T47D (cell line): ENCODE results near the gene ATG16L1.

Source experiments
- DNase-seq, 2 experiments: peaks; one replicate each; pipeline versions ENCODE4 v3.0.0 to v3.0.0-alpha.2; 2011 to 2012; ENCODE audit warnings: low read depth in 1 of 2, low spot score in 1 of 2
- JUND ChIP-seq: IDR thresholded peaks from 2 replicates; pipeline ENCODE4 v1.6.1; 2012; ENCODE audit warnings: low read depth
- in situ Hi-C: cut with HindIII; loops from 2 replicates; pipeline ENCODE4 v1.10.0; 2016; ENCODE audit warnings: low sequenced_read_pairs, low pct_unique_long_range_greater_than_20kb

ATG16L1 gene

GRCh38 chr2:233217892-233218377 is 33.5 kb upstream of the ATG16L1 start:
- in situ Hi-C loops, result no loop called here
- DNase-seq, result no peak
- no peak for TF ChIP-seq JUND

- no peak for DNase-seq
- in situ Hi-C loops, result no loop called here
- TF ChIP-seq JUND, result no peak
Measured at GRCh38 chr2:233218836-233219235, 32.6 kb upstream of the ATG16L1 start.

GRCh38 chr2:233219848-233220247 is 31.6 kb upstream of the ATG16L1 start:
- DNase-seq, result no peak
- TF ChIP-seq JUND, result no peak
- in situ Hi-C loops, result no loop called here

- in situ Hi-C loops, result no loop called here
- TF ChIP-seq JUND, result no peak
- no peak for DNase-seq
Measured at GRCh38 chr2:233221378-233222063, 30.0 kb upstream of the ATG16L1 start.

- in situ Hi-C loops, result no loop called here
- no peak for DNase-seq
- no peak for TF ChIP-seq JUND
Measured at GRCh38 chr2:233223059-233223894, 28.2 kb upstream of the ATG16L1 start.

GRCh38 chr2:233225230-233226068 is 26.0 kb upstream of the ATG16L1 start:
- DNase-seq, result no peak
- in situ Hi-C loops, result no loop called here
- no peak for TF ChIP-seq JUND

- DNase-seq, result no peak
- in situ Hi-C loops, result no loop called here
- TF ChIP-seq JUND, result no peak
Measured at GRCh38 chr2:233226511-233227031, 24.9 kb upstream of the ATG16L1 start.

- TF ChIP-seq JUND, result no peak
- in situ Hi-C loops, result no loop called here
- DNase-seq, result no peak
Measured at GRCh38 chr2:233227346-233227978, 24.0 kb upstream of the ATG16L1 start.

- TF ChIP-seq JUND, result no peak
- in situ Hi-C loops, result no loop called here
- DNase-seq, result no peak
Measured at GRCh38 chr2:233228376-233228775, 23.1 kb upstream of the ATG16L1 start.

- in situ Hi-C loops, result no loop called here
- DNase-seq, result no peak
- TF ChIP-seq JUND, result no peak
Measured at GRCh38 chr2:233233618-233234230, 17.7 kb upstream of the ATG16L1 start.

GRCh38 chr2:233234264-233234663 is 17.2 kb upstream of the ATG16L1 start:
- DNase-seq, result no peak
- in situ Hi-C loops, result no loop called here
- TF ChIP-seq JUND, result no peak
